HG03571 (cell line): ENCODE data around the gene TEKT2.

Experiments
- ATAC-seq: cut with Tn5 transposase; IDR thresholded peaks from one replicate; pipeline ENCODE4 v1.9.1; 2021; ENCODE audit not compliant: unreplicated experiment

TEKT2 gene, protein sequence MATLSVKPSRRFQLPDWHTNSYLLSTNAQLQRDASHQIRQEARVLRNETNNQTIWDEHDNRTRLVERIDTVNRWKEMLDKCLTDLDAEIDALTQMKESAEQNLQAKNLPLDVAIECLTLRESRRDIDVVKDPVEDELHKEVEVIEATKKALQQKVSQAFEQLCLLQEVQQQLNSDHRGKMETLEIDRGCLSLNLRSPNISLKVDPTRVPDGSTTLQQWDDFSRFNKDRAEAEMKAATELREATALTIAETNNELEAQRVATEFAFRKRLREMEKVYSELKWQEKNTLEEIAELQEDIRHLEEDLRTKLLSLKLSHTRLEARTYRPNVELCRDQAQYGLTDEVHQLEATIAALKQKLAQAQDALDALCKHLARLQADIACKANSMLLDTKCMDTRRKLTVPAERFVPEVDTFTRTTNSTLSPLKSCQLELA

DNA sequence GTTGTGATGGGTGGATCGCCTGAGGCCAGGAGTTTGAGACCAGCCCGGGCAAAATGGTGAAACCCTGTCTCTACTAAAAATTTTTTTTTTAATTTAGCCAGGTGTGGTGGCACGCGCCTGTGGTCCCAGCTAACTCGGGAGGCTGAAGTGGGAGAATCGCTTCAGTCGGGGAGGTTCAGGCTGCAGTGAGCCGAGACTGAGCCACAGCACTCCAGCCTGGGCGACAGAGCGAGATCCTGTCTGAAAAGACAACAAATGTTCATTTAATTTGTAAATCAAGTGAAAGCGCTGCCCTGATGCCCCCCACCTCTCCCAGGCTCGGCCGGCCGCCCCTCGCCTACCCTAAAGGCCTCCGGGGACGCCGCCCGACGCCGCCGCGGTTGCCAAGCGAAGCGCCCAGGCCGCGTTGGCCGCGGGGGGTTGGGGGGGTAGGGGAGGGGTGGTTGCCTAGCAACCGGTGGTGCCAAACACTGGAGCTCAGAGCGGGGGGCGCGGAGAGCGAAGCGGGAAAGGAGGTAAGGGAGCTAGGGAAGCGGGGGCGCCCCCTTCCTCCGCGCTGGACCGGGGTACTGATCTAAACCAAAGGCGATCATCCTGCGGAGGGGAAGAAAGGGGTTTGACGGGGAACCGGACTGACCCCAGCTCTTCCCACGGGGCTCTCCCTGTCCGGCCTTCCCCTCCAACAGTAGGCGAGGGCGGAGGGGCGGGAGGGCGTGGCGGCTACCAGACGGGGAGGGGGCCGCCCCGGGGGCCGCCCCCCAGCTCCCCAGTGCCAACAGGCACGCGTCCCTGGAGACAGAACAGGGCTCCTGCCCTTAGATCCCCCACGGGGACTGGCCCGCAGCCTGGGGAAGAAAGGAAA is at the start of gene TEKT2:
TSS of gene TEKT2 (plus strand) at position 460 of the 862 bp plus-strand sequence. CDS start 828 bp downstream, outside the sequence.
- ATAC-seq, result no peak

DNA sequence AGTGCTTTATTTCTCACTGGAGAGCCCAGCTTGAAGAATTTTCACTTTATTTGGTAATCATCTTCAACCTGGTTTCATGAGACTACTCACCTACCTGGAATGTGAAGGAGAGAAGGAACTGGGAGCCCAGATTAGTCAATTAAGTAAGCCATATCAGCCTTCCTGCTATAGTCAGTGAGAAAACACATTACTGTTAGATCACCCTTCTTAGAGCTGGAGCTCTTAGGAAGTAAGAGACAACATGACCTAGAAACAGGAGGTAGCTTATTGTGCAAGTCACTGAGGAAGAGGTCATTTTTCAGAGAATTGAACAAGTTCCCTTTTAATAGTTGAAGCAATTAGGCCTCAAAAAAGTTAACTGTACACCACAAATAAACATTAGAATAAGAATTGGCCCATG is 49.2 kb upstream of the TEKT2 start:
- no peak for ATAC-seq

DNA sequence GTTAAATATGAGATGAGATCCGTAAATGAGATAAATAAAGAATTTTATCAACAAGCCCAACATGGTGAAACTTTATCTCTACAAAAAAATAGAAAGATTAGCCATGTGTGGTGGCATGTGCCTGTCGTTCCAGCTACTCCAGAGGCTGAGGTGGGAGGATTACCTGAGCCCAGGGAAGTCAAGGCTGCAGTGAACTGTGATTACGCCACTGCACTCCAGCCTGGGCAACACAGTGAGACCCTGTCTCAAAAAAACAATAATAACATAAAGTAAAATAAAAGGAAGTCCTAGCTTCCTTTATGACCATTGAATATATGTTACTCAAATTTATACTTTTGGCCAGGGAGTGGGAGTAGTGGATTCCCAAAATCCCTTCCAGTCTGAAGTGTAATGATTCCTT is 48.7 kb upstream of the TEKT2 start:
- ATAC-seq, result no peak

DNA sequence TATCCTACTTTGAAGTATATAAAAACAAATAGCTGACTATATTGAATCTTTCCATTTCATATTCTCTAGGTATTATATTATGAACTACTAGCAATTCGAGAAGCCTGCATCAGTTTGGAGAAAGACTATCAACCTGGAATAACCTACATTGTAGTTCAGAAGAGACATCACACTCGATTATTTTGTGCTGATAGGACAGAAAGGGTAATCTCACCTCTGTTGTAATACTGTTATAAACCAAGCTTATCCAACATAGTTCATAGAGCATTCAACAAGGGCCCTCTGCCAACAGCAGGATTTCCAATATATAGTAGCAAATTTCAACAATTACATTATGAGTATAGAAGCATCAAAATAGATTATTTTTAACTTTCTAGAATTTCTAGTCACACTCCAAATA is 43.7 kb upstream of the TEKT2 start:
- ATAC-seq, result no peak

DNA sequence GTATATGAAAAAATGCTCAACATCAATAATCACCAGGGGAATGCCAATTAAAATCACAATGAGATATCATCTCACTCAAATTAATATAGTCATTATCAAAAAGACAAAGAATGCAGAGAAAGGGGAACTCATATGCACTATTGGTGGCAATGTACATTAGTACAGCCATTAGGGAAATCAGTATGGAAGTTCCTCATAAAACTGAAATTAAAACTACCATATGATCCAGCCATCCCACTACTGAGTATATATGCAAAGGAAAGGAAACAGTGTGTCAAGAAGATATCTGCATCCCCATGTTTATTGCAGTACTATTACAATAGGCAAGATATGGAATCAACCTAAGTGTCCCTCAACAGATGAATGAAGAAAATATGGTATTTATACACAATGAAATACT is 32.1 kb upstream of the TEKT2 start:
- ATAC-seq, result no peak

DNA sequence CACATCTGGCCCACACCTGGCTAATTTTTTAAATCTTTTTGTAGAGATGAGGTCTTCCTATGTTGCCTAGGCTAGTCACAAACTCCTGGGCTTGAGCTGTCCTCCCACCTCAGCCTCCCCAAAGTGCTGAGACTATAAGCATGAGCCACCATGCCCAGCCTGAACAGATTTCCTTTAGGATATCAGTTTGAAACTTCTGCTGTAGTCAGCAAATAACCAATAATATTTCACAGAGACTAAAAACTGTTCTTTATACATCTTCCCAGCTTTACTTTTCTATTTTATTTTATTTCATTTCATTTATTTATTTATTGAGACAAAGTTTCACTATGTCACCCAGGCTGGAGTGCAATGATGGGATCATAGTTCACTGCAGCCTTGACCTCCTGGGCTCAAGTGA is 29.9 kb upstream of the TEKT2 start:
- ATAC-seq, result no peak

DNA sequence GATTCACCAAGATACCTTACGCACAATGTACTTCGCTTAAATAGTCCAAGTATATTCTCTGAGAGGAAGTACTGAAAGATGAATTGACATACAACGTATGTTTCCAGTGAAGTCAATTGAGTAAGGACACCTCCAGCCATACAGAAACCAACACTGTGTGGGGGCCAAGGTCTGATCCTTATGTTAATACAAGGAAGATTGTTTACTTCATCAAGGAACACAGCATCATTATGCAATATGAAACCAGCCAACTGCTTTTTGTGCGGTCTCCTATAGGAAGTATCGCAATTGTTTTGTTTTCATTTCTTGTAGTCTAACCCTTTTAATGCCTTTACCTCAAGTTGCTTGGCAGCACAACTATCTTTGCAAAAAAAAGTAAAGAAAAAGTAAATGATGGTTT is 28.2 kb upstream of the TEKT2 start:
- no peak for ATAC-seq

DNA sequence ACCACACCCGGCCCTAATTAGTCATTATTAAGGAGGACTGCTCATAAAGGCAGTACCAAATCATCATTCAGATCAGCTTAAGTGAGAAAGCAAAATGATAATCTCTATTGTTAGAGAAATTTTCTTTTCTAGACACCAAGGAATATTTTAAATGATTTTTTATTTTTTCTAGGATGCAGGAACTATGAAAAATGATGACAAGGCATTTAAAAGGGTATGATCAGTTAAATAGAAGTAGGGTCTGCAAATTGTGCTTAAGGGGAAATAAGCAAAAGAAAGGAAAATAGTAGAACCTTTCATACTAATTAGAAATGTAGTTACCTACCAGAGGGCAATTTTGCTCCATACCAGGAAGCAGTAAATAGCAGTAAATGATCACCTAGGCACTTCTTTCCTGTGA is 21.6 kb upstream of the TEKT2 start:
- no peak for ATAC-seq

DNA sequence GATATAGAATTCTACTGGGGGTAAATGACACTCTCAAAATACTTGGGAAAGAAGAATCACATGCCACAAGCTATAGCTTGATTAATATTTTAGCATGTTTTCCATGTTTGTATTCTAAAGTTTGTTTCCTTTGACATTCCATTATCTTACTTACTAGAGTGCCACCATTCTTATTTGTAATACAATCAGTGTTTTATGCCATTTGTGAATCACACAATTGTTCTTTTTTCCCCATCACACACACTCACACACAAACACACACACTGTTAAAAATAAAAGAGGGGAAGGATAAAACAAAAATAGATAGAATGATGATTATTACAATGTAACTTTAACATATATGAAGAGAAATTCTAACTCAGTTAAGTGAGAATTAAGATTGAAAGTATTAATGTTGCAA is 16.0 kb upstream of the TEKT2 start:
- ATAC-seq, result no peak

DNA sequence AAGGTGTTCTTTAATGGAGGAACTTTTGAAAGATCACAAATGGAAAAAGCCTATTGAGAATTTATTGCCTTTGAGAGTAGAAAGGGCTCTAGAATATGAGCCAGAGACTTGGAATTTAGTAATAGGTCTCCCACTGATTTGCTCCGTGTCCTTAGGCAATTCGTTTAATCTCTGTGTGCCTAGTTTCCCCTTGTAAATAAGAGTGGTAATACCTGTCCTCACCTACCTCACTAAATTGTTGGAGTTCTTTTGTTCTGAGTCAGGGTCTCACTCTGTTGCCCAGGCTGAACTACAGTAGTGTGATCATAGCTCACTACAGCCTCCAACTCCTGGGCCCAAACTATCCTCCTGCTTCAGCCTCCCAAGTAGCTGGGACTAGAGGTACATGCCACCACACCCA is 15.0 kb upstream of the TEKT2 start:
- no peak for ATAC-seq

DNA sequence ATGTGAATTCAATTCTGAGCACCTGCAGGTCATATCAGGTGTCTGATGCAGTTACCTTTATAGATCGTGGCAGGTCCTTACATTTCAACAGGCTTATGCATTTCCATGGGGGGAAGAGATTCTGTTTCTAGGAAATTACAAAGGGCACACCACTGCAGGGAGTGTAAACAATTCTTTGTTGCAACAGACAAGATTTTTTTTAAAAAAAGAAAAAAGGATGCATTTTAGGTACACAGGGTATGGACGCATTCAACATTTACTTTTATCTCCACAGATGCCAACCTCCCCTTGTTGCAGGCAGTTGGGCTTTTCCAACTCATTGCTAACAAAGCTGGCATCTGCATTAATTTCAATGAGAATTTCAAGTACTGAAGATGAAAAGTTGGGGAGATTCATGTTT is 13.5 kb upstream of the TEKT2 start:
- no peak for ATAC-seq

DNA sequence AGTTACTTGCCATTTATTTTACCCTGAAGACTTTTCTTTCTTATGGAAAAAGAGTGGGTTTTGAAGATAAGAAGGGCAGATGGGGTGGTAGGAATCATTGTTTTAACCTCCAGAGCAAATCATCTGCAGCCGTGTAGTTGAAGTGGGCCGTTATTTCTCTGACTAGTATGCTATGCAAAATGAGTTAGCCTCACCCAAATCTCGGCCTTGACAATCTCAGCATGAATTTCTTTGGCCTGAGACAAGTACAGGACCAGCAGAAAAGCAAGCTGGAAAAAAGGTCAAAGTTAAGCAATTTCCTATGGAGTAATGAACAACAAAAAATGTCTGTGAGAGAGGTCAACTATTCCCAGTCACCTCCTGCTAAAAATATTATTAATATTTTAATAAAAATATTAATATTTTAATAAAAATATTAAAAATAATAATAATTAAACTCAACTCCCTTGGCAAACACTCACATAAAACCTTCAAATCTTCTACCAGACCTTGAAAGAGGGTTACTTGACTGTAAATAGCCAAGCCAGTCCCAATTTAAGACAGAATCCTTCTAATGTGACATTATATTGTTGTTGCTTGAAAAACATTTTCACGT is 6.8 kb upstream of the TEKT2 start:
- ATAC-seq, result no peak

DNA sequence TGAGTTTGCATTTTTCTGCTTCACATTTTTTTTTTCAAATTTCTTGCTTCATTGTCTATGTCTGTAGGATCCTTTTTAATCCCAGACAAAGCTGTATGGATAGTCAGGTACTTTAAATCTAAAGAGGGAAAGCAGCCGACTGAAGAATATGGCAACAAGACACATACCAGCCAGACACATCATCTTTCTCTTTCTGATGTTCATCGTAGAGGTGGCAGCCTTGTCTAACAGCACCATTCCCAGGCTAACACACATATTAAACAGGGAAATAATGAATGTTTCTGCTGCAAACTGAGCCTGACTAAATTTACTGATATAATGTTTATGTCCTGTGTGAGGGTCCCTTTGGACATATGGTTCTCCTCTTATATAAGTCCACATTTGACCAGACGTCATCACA is 3.7 kb upstream of the TEKT2 start:
- ATAC-seq, result no peak

DNA sequence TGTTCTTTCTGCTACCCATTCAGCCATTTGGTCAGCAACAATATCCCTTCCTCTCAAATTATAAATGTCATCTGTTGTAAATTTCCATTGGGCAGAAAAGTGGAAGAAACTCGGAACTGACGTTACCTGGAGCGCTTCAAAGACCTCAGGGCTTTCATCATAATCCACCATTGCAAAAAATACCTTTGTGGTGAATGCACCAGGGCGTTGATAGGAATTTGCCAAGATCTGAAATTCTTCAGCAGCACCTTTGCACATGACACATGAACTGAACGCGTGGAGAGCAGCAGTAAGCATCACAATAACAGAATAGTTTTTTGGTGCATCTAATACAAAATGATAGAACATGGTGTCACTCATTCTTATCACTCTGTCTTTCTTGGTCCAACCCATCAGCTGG is 3.1 kb upstream of the TEKT2 start:
- no peak for ATAC-seq

DNA sequence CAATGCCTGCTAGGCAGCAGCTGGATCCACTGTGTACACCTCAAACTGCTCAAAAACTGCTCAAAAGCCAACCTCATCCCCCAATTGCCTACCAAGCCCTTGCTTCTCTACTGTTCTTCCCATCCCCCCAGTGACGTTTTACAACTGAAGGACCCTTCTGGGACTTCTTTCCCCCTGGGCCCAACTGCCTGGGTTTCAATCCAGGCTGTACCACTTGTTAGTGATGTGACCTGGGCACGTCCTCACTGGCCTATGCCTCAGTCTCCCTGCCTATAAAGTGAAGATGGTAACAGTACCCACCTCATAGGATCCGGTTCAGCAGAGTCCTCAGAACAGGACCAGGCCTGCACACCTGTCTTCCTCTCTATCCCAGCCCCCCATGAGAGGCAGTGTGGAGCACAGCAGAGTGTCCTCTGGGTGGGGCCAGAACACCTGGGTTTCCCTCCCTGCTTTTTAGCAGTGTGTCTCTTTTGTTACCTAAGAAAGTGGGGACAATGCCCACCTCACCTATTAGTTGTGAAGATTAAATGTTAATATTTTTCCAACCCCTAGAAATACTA is 1.9 kb upstream of the TEKT2 start:
- no peak for ATAC-seq

DNA sequence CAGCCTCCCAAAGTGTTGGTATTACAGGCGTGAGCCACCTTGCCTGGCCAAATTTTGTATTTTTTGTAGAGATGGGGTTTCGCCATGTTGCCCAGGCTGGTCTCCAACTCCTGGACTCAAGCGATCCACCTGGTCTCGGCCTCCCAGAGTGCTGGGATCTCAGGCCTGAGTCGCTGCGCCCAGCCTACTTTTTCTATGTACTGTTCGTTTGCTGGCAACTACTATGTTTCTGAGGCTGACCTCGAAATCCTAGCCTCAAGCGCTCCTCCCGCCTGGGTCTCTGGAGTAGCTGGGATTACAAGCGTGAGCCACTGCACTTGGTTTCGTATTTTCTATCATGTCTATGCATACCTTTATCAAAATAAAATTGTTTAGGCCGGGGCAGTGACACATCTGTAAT is 675 bp upstream of the TEKT2 start:
- ATAC-seq, result no peak

DNA sequence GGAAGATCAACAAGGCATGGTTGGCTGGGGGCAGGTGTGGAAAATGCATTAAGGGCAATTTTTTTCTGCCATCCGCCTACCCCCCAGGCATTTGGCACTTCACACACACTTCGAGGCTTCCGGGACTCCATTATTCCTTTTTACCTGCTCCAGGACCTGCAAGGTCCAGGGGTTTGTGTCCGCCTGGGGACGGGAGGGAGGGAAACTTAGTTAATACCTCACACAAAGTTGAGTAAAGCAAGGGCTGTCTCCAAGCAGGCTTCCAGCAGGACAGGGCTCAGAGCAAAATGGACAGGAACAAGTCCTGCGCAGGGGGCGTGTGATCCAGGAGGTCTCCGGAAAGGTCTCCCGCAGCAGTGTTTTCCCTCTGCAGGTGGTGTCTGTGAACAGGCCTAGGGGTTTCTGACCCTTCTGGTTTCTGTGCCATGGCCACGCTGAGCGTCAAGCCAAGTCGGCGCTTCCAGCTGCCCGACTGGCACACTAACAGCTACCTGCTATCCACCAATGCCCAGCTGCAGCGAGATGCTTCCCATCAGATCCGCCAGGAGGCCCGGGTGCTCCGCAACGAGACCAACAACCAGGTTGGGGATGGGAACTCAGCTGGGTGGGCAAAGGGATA is 712 bp downstream of the TEKT2 start:
- no peak for ATAC-seq

DNA sequence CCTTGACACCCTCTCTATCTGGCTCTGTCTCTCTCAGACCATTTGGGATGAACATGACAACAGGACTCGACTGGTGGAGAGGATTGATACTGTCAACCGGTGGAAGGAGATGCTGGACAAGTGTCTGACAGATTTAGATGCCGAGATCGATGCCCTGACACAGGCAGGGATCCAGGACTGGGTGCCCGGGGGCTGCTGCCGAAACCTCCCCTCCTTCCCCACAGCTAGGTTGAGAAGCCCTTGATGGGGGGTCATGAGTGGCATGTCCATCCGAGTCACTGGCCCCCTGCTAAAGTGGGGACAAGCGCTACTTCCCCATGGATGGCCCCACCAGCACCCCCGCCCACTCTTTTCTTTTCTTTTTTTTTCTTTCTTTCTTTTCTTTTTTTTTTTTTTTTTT is 1.2 kb downstream of the TEKT2 start:
- no peak for ATAC-seq

DNA sequence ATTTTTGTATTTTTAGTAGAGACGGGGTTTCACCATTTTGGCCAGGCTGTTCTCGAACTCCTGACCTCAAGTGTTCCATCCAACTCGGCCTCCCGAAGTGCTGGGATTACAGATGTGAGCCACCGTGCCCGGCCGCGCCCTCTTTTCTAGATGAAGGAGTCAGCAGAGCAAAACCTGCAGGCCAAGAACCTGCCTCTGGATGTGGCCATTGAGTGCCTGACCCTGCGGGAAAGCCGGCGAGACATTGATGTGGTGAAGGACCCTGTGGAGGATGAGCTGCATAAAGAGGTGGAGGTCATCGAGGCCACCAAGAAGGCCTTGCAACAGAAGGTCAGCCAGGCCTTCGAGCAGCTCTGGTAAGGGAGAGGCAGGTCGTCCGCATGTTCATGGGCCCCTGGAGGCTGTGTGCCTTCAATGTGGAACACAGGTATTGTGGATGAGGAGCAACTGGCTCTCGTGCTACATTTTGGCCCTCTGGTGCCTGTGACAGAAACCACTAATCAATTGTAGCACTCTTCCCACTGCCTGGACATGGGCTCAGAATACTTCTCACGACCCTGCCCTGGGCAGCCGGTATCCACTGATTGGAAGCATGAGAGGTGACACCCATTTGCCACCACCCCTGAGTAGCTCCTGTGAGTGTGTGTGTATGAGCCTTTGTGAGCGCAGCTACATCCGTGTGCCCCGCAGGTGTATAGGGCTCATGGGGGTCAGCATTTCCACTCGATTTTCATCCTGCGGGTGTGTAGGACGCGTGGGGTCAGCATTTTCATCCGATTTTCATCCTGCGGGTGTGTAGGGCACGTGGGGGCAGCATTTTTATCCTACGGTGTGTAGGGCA is 2.0 kb downstream of the TEKT2 start:
- no peak for ATAC-seq

DNA sequence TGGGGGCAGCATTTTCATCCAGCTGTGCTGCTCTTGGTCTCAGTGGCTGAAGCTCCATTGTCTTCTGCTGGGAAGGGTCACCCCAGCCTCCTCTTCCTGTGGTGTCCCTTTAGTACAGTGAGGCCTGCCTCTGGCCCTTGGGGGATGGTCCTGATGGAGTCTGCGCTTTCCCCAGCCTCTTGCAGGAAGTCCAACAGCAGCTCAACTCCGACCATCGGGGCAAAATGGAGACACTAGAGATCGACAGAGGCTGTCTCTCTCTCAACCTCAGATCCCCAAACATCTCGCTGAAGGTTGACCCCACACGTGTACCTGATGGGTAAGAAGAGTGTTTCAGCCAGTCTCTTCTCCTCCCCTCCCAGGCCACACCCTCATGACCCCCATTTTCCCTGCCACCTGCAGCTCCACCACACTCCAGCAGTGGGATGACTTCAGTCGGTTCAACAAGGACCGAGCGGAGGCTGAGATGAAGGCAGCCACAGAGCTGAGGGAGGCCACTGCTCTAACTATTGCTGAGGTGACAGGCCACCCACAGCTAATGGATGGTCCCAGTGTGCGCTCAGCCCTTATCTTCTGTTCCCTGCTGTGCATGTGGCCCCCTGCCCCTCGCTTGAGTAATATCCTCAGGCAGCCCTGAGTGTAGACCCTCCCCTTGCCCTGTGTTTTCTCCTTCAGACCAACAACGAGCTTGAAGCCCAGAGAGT is 2.8 kb downstream of the TEKT2 start:
- ATAC-seq, result no peak
